ENCODE data around the gene DUSP8.

Gene DUSP8

GRCh38 chr11:1560649-1561251 lies 11.3 kb downstream of the DUSP8 start:
- Histone ChIP-seq H3K9me3 (ENCODE audit: control insufficient read depth, insufficient read depth, low read length) (no peaks in the 10 kb centered on the region), H3K27me3 (ENCODE audit: control insufficient read depth, insufficient read depth, low read length) (no peaks in the 10 kb centered on the region), H3K27ac (ENCODE audit: low read length) (no peak overlapping the region), H3K36me3 (ENCODE audit: control insufficient read depth, insufficient read depth, low read length) (no peaks in the 10 kb centered on the region; the same call in 1 of the 2 replicates), H3K4me3 (ENCODE audit: low read length) (no peak overlapping the region), H3K4me1 (ENCODE audit: control insufficient read depth, insufficient read depth, low read length) (peaks cover 26% of the 10 kb centered on the region)
- no CpG with 5 or more reads among the region's 8 CpGs for WGBS (ENCODE audit: insufficient coverage, insufficient read length)
- no peak for DNase-seq (ENCODE audit: low read depth, low spot score)

- Histone ChIP-seq H3K4me3 (ENCODE audit: low read length) (no peak overlapping the region), H3K4me1 (ENCODE audit: control insufficient read depth, insufficient read depth, low read length) (peaks cover 29% of the 10 kb centered on the region), H3K36me3 (ENCODE audit: control insufficient read depth, insufficient read depth, low read length) (no peaks in the 10 kb centered on the region; the same call in 1 of the 2 replicates), H3K27me3 (ENCODE audit: control insufficient read depth, insufficient read depth, low read length) (no peaks in the 10 kb centered on the region), H3K9me3 (ENCODE audit: control insufficient read depth, insufficient read depth, low read length) (no peaks in the 10 kb centered on the region), H3K27ac (ENCODE audit: low read length) (no peak overlapping the region)
- no peak for DNase-seq (ENCODE audit: low read depth, low spot score)
- no CpG with 5 or more reads among the region's 15 CpGs for WGBS (ENCODE audit: insufficient coverage, insufficient read length)
Observed at GRCh38 chr11:1560002-1560648, 11.9 kb downstream of the DUSP8 start.

GRCh38 chr11:1559111-1559951 lies 12.7 kb downstream of the DUSP8 start:
- H3K36me3 ChIP-seq (ENCODE audit: control insufficient read depth, insufficient read depth, low read length): no peaks in the 10 kb centered on the region; the same call in 1 of the 2 replicates
- WGBS (ENCODE audit: insufficient coverage, insufficient read length): no CpG with 5 or more reads among the region's 29 CpGs
- H3K4me1 ChIP-seq (ENCODE audit: control insufficient read depth, insufficient read depth, low read length): peaks cover 30% of the 10 kb centered on the region
- H3K27ac ChIP-seq (ENCODE audit: low read length): no peak overlapping the region
- no peak for DNase-seq (ENCODE audit: low read depth, low spot score)
- H3K27me3 ChIP-seq (ENCODE audit: control insufficient read depth, insufficient read depth, low read length): no peaks in the 10 kb centered on the region
- no peaks in the 10 kb centered on the region for H3K9me3 ChIP-seq (ENCODE audit: control insufficient read depth, insufficient read depth, low read length)
- H3K4me3 ChIP-seq (ENCODE audit: low read length): no peak overlapping the region

GRCh38 chr11:1558775-1559110 lies 13.3 kb downstream of the DUSP8 start:
- H3K9me3 ChIP-seq (ENCODE audit: control insufficient read depth, insufficient read depth, low read length): no peaks in the 10 kb centered on the region
- no peaks in the 10 kb centered on the region for H3K27me3 ChIP-seq (ENCODE audit: control insufficient read depth, insufficient read depth, low read length)
- no peak overlapping the region for H3K4me3 ChIP-seq (ENCODE audit: low read length)
- H3K36me3 ChIP-seq (ENCODE audit: control insufficient read depth, insufficient read depth, low read length): no peaks in the 10 kb centered on the region; the same call in 1 of the 2 replicates
- peaks cover 29% of the 10 kb centered on the region for H3K4me1 ChIP-seq (ENCODE audit: control insufficient read depth, insufficient read depth, low read length)
- H3K27ac ChIP-seq (ENCODE audit: low read length): no peak overlapping the region
- WGBS (ENCODE audit: insufficient coverage, insufficient read length): no CpG with 5 or more reads among the region's 12 CpGs
- no peak for DNase-seq (ENCODE audit: low read depth, low spot score)

- Histone ChIP-seq H3K36me3 (ENCODE audit: control insufficient read depth, insufficient read depth, low read length) (no peaks in the 10 kb centered on the region; the same call in 1 of the 2 replicates), H3K27me3 (ENCODE audit: control insufficient read depth, insufficient read depth, low read length) (no peaks in the 10 kb centered on the region), H3K4me3 (ENCODE audit: low read length) (no peak overlapping the region), H3K9me3 (ENCODE audit: control insufficient read depth, insufficient read depth, low read length) (no peaks in the 10 kb centered on the region), H3K27ac (ENCODE audit: low read length) (no peak overlapping the region), H3K4me1 (ENCODE audit: control insufficient read depth, insufficient read depth, low read length) (peaks cover 29% of the 10 kb centered on the region)
- no CpG with 5 or more reads among the region's 29 CpGs for WGBS (ENCODE audit: insufficient coverage, insufficient read length)
- no peak for DNase-seq (ENCODE audit: low read depth, low spot score)
Observed at GRCh38 chr11:1557904-1558774, 13.9 kb downstream of the DUSP8 start.

- Histone ChIP-seq H3K27ac (ENCODE audit: low read length) (no peak overlapping the region), H3K4me3 (ENCODE audit: low read length) (no peak overlapping the region), H3K27me3 (ENCODE audit: control insufficient read depth, insufficient read depth, low read length) (no peaks in the 10 kb centered on the region), H3K9me3 (ENCODE audit: control insufficient read depth, insufficient read depth, low read length) (no peaks in the 10 kb centered on the region), H3K4me1 (ENCODE audit: control insufficient read depth, insufficient read depth, low read length) (peaks cover 29% of the 10 kb centered on the region), H3K36me3 (ENCODE audit: control insufficient read depth, insufficient read depth, low read length) (no peaks in the 10 kb centered on the region; the same call in 1 of the 2 replicates)
- DNase-seq (ENCODE audit: low read depth, low spot score): no peak
- WGBS (ENCODE audit: insufficient coverage, insufficient read length): no CpG with 5 or more reads among the region's 74 CpGs
Observed at GRCh38 chr11:1557051-1557884, 14.8 kb downstream of the DUSP8 start.

GRCh38 chr11:1556278-1556902 lies 15.7 kb downstream of the DUSP8 start:
- no peaks in the 10 kb centered on the region; the same call in 1 of the 2 replicates for H3K36me3 ChIP-seq (ENCODE audit: control insufficient read depth, insufficient read depth, low read length)
- peaks cover 29% of the 10 kb centered on the region for H3K4me1 ChIP-seq (ENCODE audit: control insufficient read depth, insufficient read depth, low read length)
- no peaks in the 10 kb centered on the region for H3K9me3 ChIP-seq (ENCODE audit: control insufficient read depth, insufficient read depth, low read length)
- WGBS (ENCODE audit: insufficient coverage, insufficient read length): 100% methylated on average over 3 of the region's 63 CpGs
- DNase-seq (ENCODE audit: low read depth, low spot score): no peak
- no peak overlapping the region for H3K4me3 ChIP-seq (ENCODE audit: low read length)
- H3K27ac ChIP-seq (ENCODE audit: low read length): no peak overlapping the region
- no peaks in the 10 kb centered on the region for H3K27me3 ChIP-seq (ENCODE audit: control insufficient read depth, insufficient read depth, low read length)

GRCh38 chr11:1555713-1556153 lies 16.3 kb downstream of the DUSP8 start:
- no peaks in the 10 kb centered on the region for H3K27me3 ChIP-seq (ENCODE audit: control insufficient read depth, insufficient read depth, low read length)
- H3K4me3 ChIP-seq (ENCODE audit: low read length): no peak overlapping the region
- H3K4me1 ChIP-seq (ENCODE audit: control insufficient read depth, insufficient read depth, low read length): peaks cover 29% of the 10 kb centered on the region
- no peaks in the 10 kb centered on the region; the same call in 1 of the 2 replicates for H3K36me3 ChIP-seq (ENCODE audit: control insufficient read depth, insufficient read depth, low read length)
- no peak for DNase-seq (ENCODE audit: low read depth, low spot score)
- H3K9me3 ChIP-seq (ENCODE audit: control insufficient read depth, insufficient read depth, low read length): no peaks in the 10 kb centered on the region
- no CpG with 5 or more reads among the region's 9 CpGs for whole genome bisulfite sequencing (ENCODE audit: insufficient coverage, insufficient read length)
- no peak overlapping the region for H3K27ac ChIP-seq (ENCODE audit: low read length)

- H3K27me3 ChIP-seq (ENCODE audit: control insufficient read depth, insufficient read depth, low read length): no peaks in the 10 kb centered on the region
- H3K4me1 ChIP-seq (ENCODE audit: control insufficient read depth, insufficient read depth, low read length): peaks cover 29% of the 10 kb centered on the region
- no peak overlapping the region for H3K4me3 ChIP-seq (ENCODE audit: low read length)
- H3K27ac ChIP-seq (ENCODE audit: low read length): no peak overlapping the region
- no peaks in the 10 kb centered on the region; the same call in 1 of the 2 replicates for H3K36me3 ChIP-seq (ENCODE audit: control insufficient read depth, insufficient read depth, low read length)
- DNase-seq (ENCODE audit: low read depth, low spot score): no peak
- no peaks in the 10 kb centered on the region for H3K9me3 ChIP-seq (ENCODE audit: control insufficient read depth, insufficient read depth, low read length)
- WGBS (ENCODE audit: insufficient coverage, insufficient read length): no CpG with 5 or more reads among the region's 13 CpGs
Observed at GRCh38 chr11:1554981-1555712, 16.9 kb downstream of the DUSP8 start.
